Endothelial cell (in vitro differentiated cells): ENCODE results near the gene INS. TPM values are rescaled to one million over a fixed set of nuclear protein-coding genes. Genes with fewer than 3 reads are reported as not detected.

Source experiments
- DNase-seq: peaks from one replicate; pipeline ENCODE4 v3.0.0; 2021; ENCODE audit warnings: low spot score
- H3K27ac Mint-ChIP-seq: one replicate; pipeline ENCODE4 v1.8.0; 2021; ENCODE audit warnings: mixed read lengths, inconsistent platforms; ENCODE audit not compliant: unreplicated experiment
- H3K27me3 Mint-ChIP-seq: one replicate; pipeline ENCODE4 v1.8.0; 2021; ENCODE audit warnings: mild to moderate bottlenecking, moderate library complexity, mixed read lengths, inconsistent platforms; ENCODE audit not compliant: unreplicated experiment
- H3K36me3 Mint-ChIP-seq: one replicate; pipeline ENCODE4 v1.8.0; 2021; ENCODE audit warnings: mild to moderate bottlenecking, low read depth, mixed read lengths, inconsistent platforms; ENCODE audit not compliant: unreplicated experiment
- H3K4me1 Mint-ChIP-seq: one replicate; pipeline ENCODE4 v1.8.0; 2021; ENCODE audit warnings: mild to moderate bottlenecking, mixed read lengths, inconsistent platforms; ENCODE audit not compliant: unreplicated experiment
- H3K4me3 Mint-ChIP-seq: one replicate; pipeline ENCODE4 v1.8.0; 2021; ENCODE audit warnings: mild to moderate bottlenecking, mixed read lengths, inconsistent platforms; ENCODE audit not compliant: unreplicated experiment
- H3K9me3 Mint-ChIP-seq: one replicate; pipeline ENCODE4 v1.8.0; 2021; ENCODE audit warnings: mixed read lengths, inconsistent platforms; ENCODE audit not compliant: unreplicated experiment
- CTCF ChIP-seq: fragments of 200-600 bp; sonication (generic); IDR thresholded peaks from one replicate; pipeline ENCODE4 v1.5.0; 2021; ENCODE audit warnings: antibody characterized with exemption; ENCODE audit not compliant: unreplicated experiment
- total RNA-seq: library from RNA; stranded (reverse); fragmentation: NEBNext Ultra II Directional; extraction: Animal tissue kit (Norgen Biotek cat#: 25700); gene quantifications from one replicate; pipeline ENCODE4 v1.2.1, GENCODE V29; 2021; ENCODE audit not compliant: unreplicated experiment

Gene INS
- total RNA-seq, 1 donor from 2014 or later, result not detected

- DNase-seq, result no peak
- H3K36me3 Mint-ChIP-seq, result peaks cover 5% of the 10 kb centered on the region
- no peaks in the 10 kb centered on the region for H3K4me1 Mint-ChIP-seq
- H3K9me3 Mint-ChIP-seq, result no peaks in the 10 kb centered on the region
- TF ChIP-seq CTCF, result no peak
- peaks cover 23% of the 10 kb centered on the region for H3K27me3 Mint-ChIP-seq
- peak overlapping the region; percentile 39 for H3K4me3 Mint-ChIP-seq
- no peak overlapping the region for H3K27ac Mint-ChIP-seq
These were observed 25.3 kb downstream of the INS start for GRCh38 chr11:2135648-2136201.

- H3K27ac Mint-ChIP-seq, result no peak overlapping the region
- TF ChIP-seq CTCF, result no peak
- peaks cover 5% of the 10 kb centered on the region for H3K36me3 Mint-ChIP-seq
- no peak overlapping the region for H3K4me3 Mint-ChIP-seq
- H3K4me1 Mint-ChIP-seq, result no peaks in the 10 kb centered on the region
- DNase-seq, result no peak
- H3K9me3 Mint-ChIP-seq, result no peaks in the 10 kb centered on the region
- H3K27me3 Mint-ChIP-seq, result peaks cover 23% of the 10 kb centered on the region
These were observed 25.9 kb downstream of the INS start for GRCh38 chr11:2135018-2135569.

GRCh38 chr11:2134022-2135010, 26.7 kb downstream of the INS start:
- Mint-ChIP-seq H3K9me3 (no peaks in the 10 kb centered on the region), H3K4me1 (no peaks in the 10 kb centered on the region), H3K36me3 (peaks cover 5% of the 10 kb centered on the region), H3K27ac (no peak overlapping the region), H3K27me3 (peaks cover 21% of the 10 kb centered on the region), H3K4me3 (no peak overlapping the region)
- no peak for TF ChIP-seq CTCF
- no peak for DNase-seq

GRCh38 chr11:2133241-2134021, 27.6 kb downstream of the INS start:
- Mint-ChIP-seq H3K9me3 (no peaks in the 10 kb centered on the region), H3K4me1 (no peaks in the 10 kb centered on the region), H3K27me3 (peaks cover 21% of the 10 kb centered on the region), H3K27ac (no peak overlapping the region), H3K36me3 (peaks cover 5% of the 10 kb centered on the region), H3K4me3 (no peak overlapping the region)
- DNase-seq, result no peak
- TF ChIP-seq CTCF, result no peak
